GM12878 (cell line): Measurements from ENCODE around the gene SPARC. TPM values are rescaled to one million over a fixed set of nuclear protein-coding genes. Genes with fewer than 3 reads are reported as not detected.

Source experiments
- ATAC-seq: fragments of 200-7000 bp; cut with Tn5 transposase; 3 replicates; pipeline ENCODE4 v1.9.1; 2020; ENCODE audit warnings: mild to moderate bottlenecking, moderate library complexity
- BruUV-seq: library from RNA; stranded (reverse); fragments of 400-500 nt; replicated peaks from 2 replicates; lab custom pipeline; 2021; lab: Mats Ljungman, UMichigan
- CTCF ChIA-PET: fragments of 300-600 bp; sonication (Branson Sonifier 250); formaldehyde crosslinking; extraction: SDS; loops from one replicate; lab custom pipeline; 2021; ENCODE audit warnings: inconsistent platforms; lab: Yijun Ruan, JAX
- POLR2A ChIA-PET: fragments of 350-600 bp; formaldehyde crosslinking; extraction: SDS; loops from one replicate; lab custom pipeline; 2021; ENCODE audit warnings: inconsistent platforms; lab: Charles Lee
- RAD21 ChIA-PET: fragments of 300-600 bp; sonication (Branson Sonifier 250); formaldehyde crosslinking; loops from one replicate; lab custom pipeline; 2023; ENCODE audit warnings: antibody characterized with exemption; ENCODE audit not compliant: unreplicated experiment; lab: Charles Lee
- SMC1A ChIA-PET: fragments of 300-600 bp; sonication (Branson Sonifier 250); formaldehyde crosslinking; loops from one replicate; lab custom pipeline; 2023; ENCODE audit not compliant: unreplicated experiment, uncharacterized antibody; lab: Charles Lee
- DNase-seq: peaks from one replicate; pipeline ENCODE4 v3.0.0-alpha.2; 2011; ENCODE audit warnings: low read depth, low spot score
- FAIRE-seq: peaks from 3 replicates; lab custom pipeline; 2011; peaks lifted over from hg19 to GRCh38; lab: Jason Lieb, UNC
- H2AFZ ChIP-seq: 2 replicates; pipeline ENCODE4 v1.6.0; 2011; ENCODE audit warnings: low read depth, low read length, control low read depth; ENCODE audit not compliant: control insufficient read depth
- H3K27ac ChIP-seq: 2 replicates; pipeline ENCODE4 v1.5.1; 2011; ENCODE audit warnings: control low read depth; ENCODE audit not compliant: control insufficient read depth, insufficient read depth
- H3K27me3 ChIP-seq, 2 experiments: replicated peaks in 1 of 2; 2 replicates each; pipeline versions ENCODE4 v1.6.0 to v1.6.1; 2011; ENCODE audit warnings: low read length in 1 of 2; ENCODE audit not compliant: control insufficient read depth in 2 of 2, insufficient read depth in 2 of 2
- H3K36me3 ChIP-seq, 2 experiments: 2 replicates each; pipeline ENCODE4 v1.5.1; 2011; ENCODE audit warnings: low read length in 1 of 2; ENCODE audit not compliant: control insufficient read depth in 2 of 2, insufficient read depth in 2 of 2
- H3K4me1 ChIP-seq: 2 replicates; pipeline ENCODE4 v1.6.1; 2011; ENCODE audit warnings: mild to moderate bottlenecking, low read length, moderate library complexity, mixed read lengths; ENCODE audit not compliant: control insufficient read depth, insufficient read depth
- H3K4me2 ChIP-seq: 2 replicates; pipeline ENCODE4 v1.6.0; 2011; ENCODE audit warnings: control low read depth; ENCODE audit not compliant: control insufficient read depth, insufficient read depth
- H3K4me3 ChIP-seq: fragments of 200-600 bp; sonication (generic); 2 replicates; pipeline ENCODE4 v1.5.1; 2016
- H3K79me2 ChIP-seq: 2 replicates; pipeline ENCODE4 v1.6.0; 2011; ENCODE audit warnings: low read length; ENCODE audit not compliant: control insufficient read depth, insufficient read depth
- H3K9ac ChIP-seq: 2 replicates; pipeline ENCODE4 v1.8.0; 2011; ENCODE audit warnings: low read length, control low read depth, mixed read lengths; ENCODE audit not compliant: control insufficient read depth, insufficient read depth
- H3K9me3 ChIP-seq: replicated peaks from 3 replicates; pipeline ENCODE4 v1.5.1; 2011; ENCODE audit warnings: mild to moderate bottlenecking, low read length; ENCODE audit not compliant: control insufficient read depth, insufficient read depth
- H4K20me1 ChIP-seq: 2 replicates; pipeline ENCODE4 v1.6.0; 2011; ENCODE audit not compliant: control insufficient read depth, insufficient read depth
- BHLHE40 ChIP-seq, 2 experiments: fragments of 450-650 bp in 1 of 2; IDR thresholded peaks; 2 replicates each; pipeline ENCODE4 v1.6.1; 2011 to 2017; ENCODE audit warnings: low read depth in 2 of 2, borderline replicate concordance in 1 of 2, improper control_type of control experiment in 1 of 2, low read length in 1 of 2, mild to moderate bottlenecking in 1 of 2
- CBFB ChIP-seq: IDR thresholded peaks from 2 replicates; pipeline ENCODE4 v1.6.1; 2016; ENCODE audit warnings: antibody characterized with exemption, low read depth
- DPF2 ChIP-seq: fragments of 450-650 bp; IDR thresholded peaks from 2 replicates; pipeline ENCODE4 v1.6.1; 2017; ENCODE audit warnings: mild to moderate bottlenecking
- ESRRA ChIP-seq: IDR thresholded peaks from 2 replicates; pipeline ENCODE4 v1.6.1; 2012; ENCODE audit warnings: mild to moderate bottlenecking, low read length, improper control_type of control experiment
- PAX8 ChIP-seq: fragments of 450-650 bp; IDR thresholded peaks from 2 replicates; pipeline ENCODE4 v1.6.1; 2017; ENCODE audit warnings: mild to moderate bottlenecking, moderate library complexity
- PML ChIP-seq: IDR thresholded peaks from 2 replicates; pipeline ENCODE4 v1.6.1; 2012; ENCODE audit warnings: low read length, inconsistent platforms
- POLR2A ChIP-seq: IDR thresholded peaks from 2 replicates; pipeline ENCODE4 v1.6.1; 2011; ENCODE audit warnings: low read depth, mild to moderate bottlenecking, low read length
- ZBTB11 ChIP-seq: fragments of 450-650 bp; formaldehyde crosslinking; IDR thresholded peaks from 2 replicates; pipeline ENCODE4 v1.5.0; 2022; ENCODE audit warnings: mild to moderate bottlenecking, missing genetic modification characterization
- ZNF217 ChIP-seq: fragments of 450-650 bp; IDR thresholded peaks from 2 replicates; pipeline ENCODE4 v1.6.1; 2017; ENCODE audit warnings: antibody characterized with exemption, mild to moderate bottlenecking
- WGBS: methylation state at CpG from one replicate; pipeline ENCODE4 v1.1.6; 2016; ENCODE audit warnings: low lambda C conversion rate; ENCODE audit not compliant: insufficient replicate concordance, insufficient coverage; ENCODE audit errors: missing lambda C conversion rate; 5-methylcytosine and 5-hydroxymethylcytosine counted together
- in situ Hi-C: fragments of 300-500 bp; cut with MboI; formaldehyde crosslinking; loops from 9 replicates; pipeline ENCODE4 v1.14.3; 2018; ENCODE audit warnings: mixed read lengths
- intact Hi-C: fragments of 100-400 bp; cut with micrococcal nuclease; formaldehyde crosslinking; loops from one replicate; pipeline ENCODE4 v1.14.2; 2022; ENCODE audit not compliant: unreplicated experiment
- polyA plus RNA-seq, 11 experiments: library from polyadenylated mRNA; depleted of rRNA in 4 of 11; unstranded in 6 of 11; stranded (reverse) in 5 of 11; fragments of >200 nt; fragmentation: Nextera tagmentation in 4 of 11; fragmentation: Illumina TruSeq in 1 of 11; extraction: Ambion mirVana in 4 of 11; extraction: Trizol in 1 of 11; gene quantifications; 1 replicate in 1 of 11; 2 replicates in 10 of 11; pipeline versions ENCODE4 v1.2.1 to v1.2.3, GENCODE V29; 2011 to 2016; ENCODE audit warnings: inconsistent platforms in 2 of 11, missing spikeins in 2 of 11, low read depth in 1 of 11
- total RNA-seq, 4 experiments: library from RNA; depleted of rRNA in 3 of 4; stranded (reverse); fragments of >200 nt in 3 of 4; fragmentation: Illumina TruSeq in 1 of 4; extraction: Trizol in 1 of 4; gene quantifications; 2 replicates each; pipeline versions ENCODE4 v1.2.1 to v1.2.3, GENCODE V29; 2013 to 2021
- TF ChIP-seq, protein P1 (sequence below): fragments of 450-650 bp; IDR thresholded peaks from 2 replicates; pipeline ENCODE4 v1.6.1; 2016; ENCODE audit warnings: mild to moderate bottlenecking
- TF ChIP-seq, protein P2 (sequence below): IDR thresholded peaks from 2 replicates; pipeline ENCODE4 v1.6.1; 2011; ENCODE audit warnings: low read depth, low read length, improper control_type of control experiment, borderline replicate concordance
- TF ChIP-seq, protein P3 (sequence below): fragments of 450-650 bp; IDR thresholded peaks from 2 replicates; pipeline ENCODE4 v1.6.1; 2016; ENCODE audit warnings: mild to moderate bottlenecking, moderate library complexity, borderline replicate concordance

SPARC gene
- total and polyA plus RNA-seq, 10 of the 15 experiments (the other 5 are each of a cell fraction or from before 2014, with no cell fraction given), result 29.6 to 154 (median 57.0) TPM

- RAD21 ChIA-PET, result interaction anchor here (1.2 to 4.3 kb wide), 2 partner anchors 9 to 39 kb away, joined by 7 to 24 read pairs; no protein-coding TSS in a partner anchor
- no TSS peak for BruUV-seq
- Histone ChIP-seq H4K20me1 (no peaks in the 10 kb centered on the region), H3K4me3 (no peak overlapping the region), H3K36me3 (no peaks in the 10 kb centered on the region), H2AFZ (peak overlapping the region; percentile 1; the same call in 1 of the 2 replicates), H3K4me2 (peak overlapping the region; percentile 52), H3K79me2 (no peaks in the 10 kb centered on the region), H3K9me3 (no peaks in the 10 kb centered on the region; the same call in 2 of the 3 replicates), H3K9ac (no peak overlapping the region), H3K27ac (peak overlapping the region; percentile 56; the same call in 1 of the 2 replicates), H3K27me3 (no peaks in the 10 kb centered on the region; a peak in 1 of 4 replicates), H3K4me1 (peaks cover 31% of the 10 kb centered on the region)
- intact Hi-C loops, result no loop called here
- in situ Hi-C loops, result no loop called here
- POLR2A ChIA-PET, result interaction anchor here (0.7 kb wide), 1 partner anchor 94 kb away, joined by 3 read pairs; no protein-coding TSS in a partner anchor
- CTCF ChIA-PET, result interaction anchor here (0.7 to 3.3 kb wide), 5 partner anchors 39 to 108 kb away, joined by 3 to 14 read pairs (median 3); no protein-coding TSS in a partner anchor
- FAIRE-seq (peak; percentile 44), DNase-seq (peak; percentile 45), ATAC-seq (peak; percentile 80)
- SMC1A ChIA-PET, result interaction anchor here (0.6 to 4.4 kb wide), 5 partner anchors 11 to 164 kb away, joined by 3 to 18 read pairs (median 4); no protein-coding TSS in a partner anchor
- WGBS, result 3% methylated on average over 8 of the region's 8 CpGs
- TF ChIP-seq ZBTB11 (CRISPR knock-in tag) (no peak), ZNF217 (no peak), PML (no peak), CBFB (peak; percentile 55; the same call in 1 of the 2 replicates), POLR2A (no peak), BHLHE40 (IDR thresholded peaks at IDR 0.05; ENCODE audit: borderline replicate concordance in 1 of 2, low read depth in 2 of 2, low read length in 1 of 2) (peak in 1 of 2 experiments; percentile 76; a peak in 2 of 4 replicates), ESRRA (no peak), PAX8 (no peak), DPF2 (peak; percentile 81; the same call in 1 of the 2 replicates)
- TF ChIP-seq, protein P1, sequence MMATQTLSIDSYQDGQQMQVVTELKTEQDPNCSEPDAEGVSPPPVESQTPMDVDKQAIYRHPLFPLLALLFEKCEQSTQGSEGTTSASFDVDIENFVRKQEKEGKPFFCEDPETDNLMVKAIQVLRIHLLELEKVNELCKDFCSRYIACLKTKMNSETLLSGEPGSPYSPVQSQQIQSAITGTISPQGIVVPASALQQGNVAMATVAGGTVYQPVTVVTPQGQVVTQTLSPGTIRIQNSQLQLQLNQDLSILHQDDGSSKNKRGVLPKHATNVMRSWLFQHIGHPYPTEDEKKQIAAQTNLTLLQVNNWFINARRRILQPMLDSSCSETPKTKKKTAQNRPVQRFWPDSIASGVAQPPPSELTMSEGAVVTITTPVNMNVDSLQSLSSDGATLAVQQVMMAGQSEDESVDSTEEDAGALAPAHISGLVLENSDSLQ, result no peak
- TF ChIP-seq, protein P2, sequence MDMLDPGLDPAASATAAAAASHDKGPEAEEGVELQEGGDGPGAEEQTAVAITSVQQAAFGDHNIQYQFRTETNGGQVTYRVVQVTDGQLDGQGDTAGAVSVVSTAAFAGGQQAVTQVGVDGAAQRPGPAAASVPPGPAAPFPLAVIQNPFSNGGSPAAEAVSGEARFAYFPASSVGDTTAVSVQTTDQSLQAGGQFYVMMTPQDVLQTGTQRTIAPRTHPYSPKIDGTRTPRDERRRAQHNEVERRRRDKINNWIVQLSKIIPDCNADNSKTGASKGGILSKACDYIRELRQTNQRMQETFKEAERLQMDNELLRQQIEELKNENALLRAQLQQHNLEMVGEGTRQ, result no peak
- TF ChIP-seq, protein P3, sequence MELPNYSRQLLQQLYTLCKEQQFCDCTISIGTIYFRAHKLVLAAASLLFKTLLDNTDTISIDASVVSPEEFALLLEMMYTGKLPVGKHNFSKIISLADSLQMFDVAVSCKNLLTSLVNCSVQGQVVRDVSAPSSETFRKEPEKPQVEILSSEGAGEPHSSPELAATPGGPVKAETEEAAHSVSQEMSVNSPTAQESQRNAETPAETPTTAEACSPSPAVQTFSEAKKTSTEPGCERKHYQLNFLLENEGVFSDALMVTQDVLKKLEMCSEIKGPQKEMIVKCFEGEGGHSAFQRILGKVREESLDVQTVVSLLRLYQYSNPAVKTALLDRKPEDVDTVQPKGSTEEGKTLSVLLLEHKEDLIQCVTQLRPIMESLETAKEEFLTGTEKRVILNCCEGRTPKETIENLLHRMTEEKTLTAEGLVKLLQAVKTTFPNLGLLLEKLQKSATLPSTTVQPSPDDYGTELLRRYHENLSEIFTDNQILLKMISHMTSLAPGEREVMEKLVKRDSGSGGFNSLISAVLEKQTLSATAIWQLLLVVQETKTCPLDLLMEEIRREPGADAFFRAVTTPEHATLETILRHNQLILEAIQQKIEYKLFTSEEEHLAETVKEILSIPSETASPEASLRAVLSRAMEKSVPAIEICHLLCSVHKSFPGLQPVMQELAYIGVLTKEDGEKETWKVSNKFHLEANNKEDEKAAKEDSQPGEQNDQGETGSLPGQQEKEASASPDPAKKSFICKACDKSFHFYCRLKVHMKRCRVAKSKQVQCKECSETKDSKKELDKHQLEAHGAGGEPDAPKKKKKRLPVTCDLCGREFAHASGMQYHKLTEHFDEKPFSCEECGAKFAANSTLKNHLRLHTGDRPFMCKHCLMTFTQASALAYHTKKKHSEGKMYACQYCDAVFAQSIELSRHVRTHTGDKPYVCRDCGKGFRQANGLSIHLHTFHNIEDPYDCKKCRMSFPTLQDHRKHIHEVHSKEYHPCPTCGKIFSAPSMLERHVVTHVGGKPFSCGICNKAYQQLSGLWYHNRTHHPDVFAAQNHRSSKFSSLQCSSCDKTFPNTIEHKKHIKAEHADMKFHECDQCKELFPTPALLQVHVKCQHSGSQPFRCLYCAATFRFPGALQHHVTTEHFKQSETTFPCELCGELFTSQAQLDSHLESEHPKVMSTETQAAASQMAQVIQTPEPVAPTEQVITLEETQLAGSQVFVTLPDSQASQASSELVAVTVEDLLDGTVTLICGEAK, result no peak
These were observed 73.9 kb downstream of the SPARC start for GRCh38 chr5:151612689-151613427.
